ENCODE data around the gene MSI2.

DNA sequence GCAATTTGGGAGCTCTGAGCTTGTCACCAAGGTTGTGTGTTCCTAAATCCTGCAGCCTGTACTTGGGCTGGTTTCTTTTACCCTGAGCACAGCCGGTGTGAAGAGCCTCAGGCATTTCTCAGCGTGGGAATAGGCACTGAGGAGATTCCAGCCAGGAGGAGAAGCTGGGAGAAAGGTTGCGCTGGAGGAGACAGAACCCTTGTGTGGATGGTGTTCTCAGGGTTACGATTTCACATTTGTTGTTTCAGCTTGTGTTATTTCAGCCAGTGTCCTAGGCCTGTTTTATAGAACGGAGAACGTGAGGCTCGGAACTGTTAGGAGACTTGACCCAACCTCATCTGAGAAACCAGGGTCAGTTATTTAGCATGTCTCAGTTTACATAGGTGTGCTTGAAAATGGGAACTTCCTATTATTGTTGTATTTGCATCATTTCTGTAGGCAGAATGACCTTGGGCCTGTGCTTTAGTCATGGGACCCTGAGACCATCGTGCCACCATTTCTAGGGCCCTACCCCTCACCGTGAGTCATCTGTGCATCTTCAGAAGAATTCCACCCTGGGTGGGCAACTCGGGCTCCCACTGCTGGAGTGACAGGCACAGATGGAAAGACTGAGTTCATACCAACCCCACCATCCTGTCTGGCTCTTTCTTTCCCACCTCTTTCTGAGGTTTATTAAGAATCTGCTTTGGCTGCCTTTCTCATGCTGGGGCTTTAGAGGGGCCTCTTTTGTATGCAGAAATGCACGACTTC, 134.9 kb downstream of the MSI2 start:
- TF ChIP-seq POLR2A (IDR thresholded peaks at IDR 0.05), result no peak
- TF ChIP-seq, protein P1, sequence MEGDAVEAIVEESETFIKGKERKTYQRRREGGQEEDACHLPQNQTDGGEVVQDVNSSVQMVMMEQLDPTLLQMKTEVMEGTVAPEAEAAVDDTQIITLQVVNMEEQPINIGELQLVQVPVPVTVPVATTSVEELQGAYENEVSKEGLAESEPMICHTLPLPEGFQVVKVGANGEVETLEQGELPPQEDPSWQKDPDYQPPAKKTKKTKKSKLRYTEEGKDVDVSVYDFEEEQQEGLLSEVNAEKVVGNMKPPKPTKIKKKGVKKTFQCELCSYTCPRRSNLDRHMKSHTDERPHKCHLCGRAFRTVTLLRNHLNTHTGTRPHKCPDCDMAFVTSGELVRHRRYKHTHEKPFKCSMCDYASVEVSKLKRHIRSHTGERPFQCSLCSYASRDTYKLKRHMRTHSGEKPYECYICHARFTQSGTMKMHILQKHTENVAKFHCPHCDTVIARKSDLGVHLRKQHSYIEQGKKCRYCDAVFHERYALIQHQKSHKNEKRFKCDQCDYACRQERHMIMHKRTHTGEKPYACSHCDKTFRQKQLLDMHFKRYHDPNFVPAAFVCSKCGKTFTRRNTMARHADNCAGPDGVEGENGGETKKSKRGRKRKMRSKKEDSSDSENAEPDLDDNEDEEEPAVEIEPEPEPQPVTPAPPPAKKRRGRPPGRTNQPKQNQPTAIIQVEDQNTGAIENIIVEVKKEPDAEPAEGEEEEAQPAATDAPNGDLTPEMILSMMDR (IDR thresholded peaks at IDR 0.05), result no peak
